Fibroblast of lung (primary cell): ENCODE data around the gene GTF2F2. TPM values are rescaled to one million over a fixed set of nuclear protein-coding genes. Genes with fewer than 3 reads are reported as not detected.
"Not testable (repeated sequence)": the region's sequence is repeated elsewhere in the genome, so short reads cannot be mapped to it uniquely, and the experiment has no call there.

Source experiments
- DNase-seq, 2 donors: peaks; one replicate each; pipeline versions ENCODE4 v3.0.0 to v3.0.0-alpha.2; 2010; ENCODE audit warnings: low read depth in 2 of 2
- H2AFZ ChIP-seq: 2 replicates; pipeline ENCODE4 v1.5.1; 2012; ENCODE audit warnings: low read length, control low read depth, inconsistent platforms
- H3K27ac ChIP-seq: 2 replicates; pipeline ENCODE4 v1.5.1; 2011; ENCODE audit warnings: low read length, control low read depth; ENCODE audit not compliant: insufficient read depth
- H3K27me3 ChIP-seq: 2 replicates; pipeline ENCODE4 v1.5.1; 2011; ENCODE audit warnings: mild to moderate bottlenecking, low read length; ENCODE audit not compliant: control insufficient read depth, insufficient read depth
- H3K36me3 ChIP-seq: 2 replicates; pipeline ENCODE4 v1.5.1; 2011; ENCODE audit warnings: low read length; ENCODE audit not compliant: control insufficient read depth, insufficient read depth
- H3K4me1 ChIP-seq: 2 replicates; pipeline ENCODE4 v1.5.1; 2011; ENCODE audit warnings: low read length; ENCODE audit not compliant: control insufficient read depth, insufficient read depth; ENCODE audit errors: extremely low read depth
- H3K4me2 ChIP-seq: 2 replicates; pipeline ENCODE4 v1.5.1; 2011; ENCODE audit warnings: low read length, control low read depth; ENCODE audit not compliant: insufficient read depth; ENCODE audit errors: extremely low read depth
- H3K4me3 ChIP-seq, 4 experiments: fragments of 200-600 bp in 1 of 4; sonication (generic) in 1 of 4; replicated peaks in 1 of 4; 2 replicates each; pipeline ENCODE4 v1.5.1; 2011 to 2016; ENCODE audit warnings: low read length in 4 of 4, low read depth in 3 of 4, mild to moderate bottlenecking in 3 of 4, control low read depth in 2 of 4, inconsistent platforms in 1 of 4, mixed read lengths in 1 of 4; ENCODE audit not compliant: insufficient read depth in 1 of 4; ENCODE audit errors: control extremely low read depth in 1 of 4
- H3K79me2 ChIP-seq: 2 replicates; pipeline ENCODE4 v1.5.1; 2012; ENCODE audit warnings: mild to moderate bottlenecking, low read length, inconsistent platforms; ENCODE audit not compliant: control insufficient read depth, insufficient read depth
- H3K9ac ChIP-seq: 2 replicates; pipeline ENCODE4 v1.5.1; 2011; ENCODE audit warnings: mild to moderate bottlenecking, low read length, control low read depth; ENCODE audit not compliant: insufficient read depth
- H3K9me3 ChIP-seq: 2 replicates; pipeline ENCODE4 v1.5.1; 2012; ENCODE audit warnings: low read depth, low read length; ENCODE audit not compliant: control insufficient read depth, insufficient read depth
- H4K20me1 ChIP-seq: 2 replicates; pipeline ENCODE4 v1.5.1; 2011; ENCODE audit warnings: low read length; ENCODE audit not compliant: control insufficient read depth, insufficient read depth; ENCODE audit errors: extremely low read depth
- EZH2 ChIP-seq: IDR thresholded peaks from 2 replicates; pipeline ENCODE4 v1.5.1; 2012; ENCODE audit warnings: low read length, control low read depth, mild to moderate bottlenecking; ENCODE audit errors: missing control alignments
- polyA plus RNA-seq, 2 donors: library from polyadenylated mRNA; depleted of rRNA in 1 of 2; stranded (reverse) in 1 of 2; unstranded in 1 of 2; fragments of >200 nt; gene quantifications; 2 replicates each; pipeline ENCODE4 v1.2.1, GENCODE V29; 2011 to 2012; ENCODE audit warnings: missing spikeins in 1 of 2
- total RNA-seq: library from RNA; depleted of rRNA; stranded (reverse); fragments of >200 nt; gene quantifications from 2 replicates; pipeline ENCODE4 v1.2.1, GENCODE V29; 2014
- TF ChIP-seq, protein P1 (sequence below), 2 donors: IDR thresholded peaks in 1 of 2; conservative IDR thresholded peaks in 1 of 2; 1 replicate in 1 of 2; 2 replicates in 1 of 2; pipeline ENCODE4 v1.5.1; 2011 to 2012; ENCODE audit warnings: low read length in 2 of 2, control low read depth in 1 of 2, inconsistent platforms in 1 of 2, low read depth in 1 of 2, mild to moderate bottlenecking in 1 of 2

GTF2F2 gene
- total and polyA plus RNA-seq, 2 donors (not counting 1 experiment from before 2014, with no cell fraction given): 23.4 to 31.7 TPM

DNA sequence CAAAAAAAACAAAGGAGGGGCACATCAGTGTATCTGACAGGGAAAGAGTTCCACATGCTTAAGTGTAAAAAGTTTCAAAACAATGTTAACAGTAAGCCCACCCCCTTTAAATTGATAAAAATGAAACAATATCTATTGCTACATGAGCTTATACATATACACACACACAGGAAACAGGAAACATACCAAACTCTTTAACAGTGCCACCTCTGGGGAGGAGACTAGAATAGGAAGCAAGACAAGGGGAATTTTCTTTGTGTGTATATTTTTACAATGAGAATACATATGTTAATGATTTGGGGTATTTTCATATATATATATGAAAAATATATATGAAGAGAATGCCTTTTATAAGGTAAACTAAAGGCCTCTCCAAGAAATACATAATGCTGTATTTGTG lies 175.9 kb downstream of the GTF2F2 start:
- Histone ChIP-seq H2AFZ (no peak overlapping the region), H3K9me3 (no peaks in the 10 kb centered on the region), H3K9ac (no peak overlapping the region), H3K4me2 (no peak overlapping the region), H3K36me3 (no peaks in the 10 kb centered on the region), H3K27me3 (no peaks in the 10 kb centered on the region), H4K20me1 (no peaks in the 10 kb centered on the region), H3K27ac (no peak overlapping the region), H3K4me3 (no peak overlapping the region), H3K79me2 (no peaks in the 10 kb centered on the region), H3K4me1 (peaks cover 4% of the 10 kb centered on the region)
- no peak for DNase-seq
- no peak for TF ChIP-seq EZH2
- TF ChIP-seq, protein P1, sequence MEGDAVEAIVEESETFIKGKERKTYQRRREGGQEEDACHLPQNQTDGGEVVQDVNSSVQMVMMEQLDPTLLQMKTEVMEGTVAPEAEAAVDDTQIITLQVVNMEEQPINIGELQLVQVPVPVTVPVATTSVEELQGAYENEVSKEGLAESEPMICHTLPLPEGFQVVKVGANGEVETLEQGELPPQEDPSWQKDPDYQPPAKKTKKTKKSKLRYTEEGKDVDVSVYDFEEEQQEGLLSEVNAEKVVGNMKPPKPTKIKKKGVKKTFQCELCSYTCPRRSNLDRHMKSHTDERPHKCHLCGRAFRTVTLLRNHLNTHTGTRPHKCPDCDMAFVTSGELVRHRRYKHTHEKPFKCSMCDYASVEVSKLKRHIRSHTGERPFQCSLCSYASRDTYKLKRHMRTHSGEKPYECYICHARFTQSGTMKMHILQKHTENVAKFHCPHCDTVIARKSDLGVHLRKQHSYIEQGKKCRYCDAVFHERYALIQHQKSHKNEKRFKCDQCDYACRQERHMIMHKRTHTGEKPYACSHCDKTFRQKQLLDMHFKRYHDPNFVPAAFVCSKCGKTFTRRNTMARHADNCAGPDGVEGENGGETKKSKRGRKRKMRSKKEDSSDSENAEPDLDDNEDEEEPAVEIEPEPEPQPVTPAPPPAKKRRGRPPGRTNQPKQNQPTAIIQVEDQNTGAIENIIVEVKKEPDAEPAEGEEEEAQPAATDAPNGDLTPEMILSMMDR (conservative IDR thresholded peaks at IDR 0.05 in 1 of 2, IDR thresholded peaks at IDR 0.05 in 1 of 2; ENCODE audit: low read depth in 1 of 2, low read length in 2 of 2): no peak

DNA sequence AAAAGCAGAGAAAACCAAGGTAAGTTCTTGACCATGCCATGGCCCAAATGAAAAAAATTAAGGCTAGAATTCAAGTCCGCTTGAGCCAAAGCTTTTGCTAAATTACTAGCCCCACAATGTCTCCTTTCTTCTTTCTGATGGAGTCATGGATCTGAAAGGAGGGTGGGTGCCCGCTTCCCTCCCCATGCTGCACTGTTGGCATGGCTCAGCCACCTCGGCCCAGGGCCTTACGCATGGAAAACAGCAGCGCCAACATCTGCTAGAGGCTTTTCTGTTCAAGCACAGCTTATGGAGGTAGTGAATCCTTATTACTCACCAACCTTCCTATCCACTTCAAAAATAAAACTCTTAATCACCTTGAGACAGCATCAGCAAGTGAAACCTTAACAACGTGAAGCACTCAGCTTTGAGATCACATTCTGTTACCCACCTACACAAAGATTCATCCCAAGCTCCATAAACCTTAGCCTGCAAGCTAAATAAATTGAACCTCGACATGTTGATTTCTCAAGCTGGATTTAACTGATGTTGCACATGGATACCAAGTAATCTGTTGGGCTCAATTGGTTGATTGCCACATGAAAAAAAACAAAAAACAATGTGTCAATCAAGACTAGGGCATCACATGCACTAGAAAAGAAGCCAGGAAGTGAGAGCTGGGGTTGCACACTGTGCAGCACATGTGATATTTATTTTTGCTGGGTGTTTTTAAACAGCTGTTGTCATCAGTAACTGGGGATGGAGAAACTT lies 177.3 kb downstream of the GTF2F2 start:
- Histone ChIP-seq H3K36me3 (no peaks in the 10 kb centered on the region), H3K9me3 (no peaks in the 10 kb centered on the region), H3K4me1 (peaks cover 4% of the 10 kb centered on the region), H3K27ac (no peak overlapping the region), H2AFZ (no peak overlapping the region), H3K79me2 (no peaks in the 10 kb centered on the region), H3K4me2 (no peak overlapping the region), H4K20me1 (no peaks in the 10 kb centered on the region), H3K9ac (no peak overlapping the region), H3K27me3 (no peaks in the 10 kb centered on the region), H3K4me3 (no peak overlapping the region)
- DNase-seq: no peak
- no peak for TF ChIP-seq EZH2
- TF ChIP-seq, protein P1 (conservative IDR thresholded peaks at IDR 0.05 in 1 of 2, IDR thresholded peaks at IDR 0.05 in 1 of 2; ENCODE audit: low read depth in 1 of 2, low read length in 2 of 2): no peak

DNA sequence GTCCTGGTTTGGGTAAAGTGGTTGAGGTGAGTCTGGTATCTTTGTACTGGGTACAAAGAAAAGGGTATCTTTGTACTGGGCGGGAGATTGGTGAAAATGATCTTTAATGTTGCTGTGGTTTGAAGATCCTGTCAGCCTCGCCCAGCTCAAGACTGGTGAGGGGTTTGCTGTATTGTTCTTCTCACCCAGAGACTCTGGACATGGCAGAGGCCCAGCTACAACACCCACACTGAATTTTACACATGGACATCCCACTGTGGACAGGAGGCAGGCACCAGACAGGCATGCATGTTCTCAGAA lies 177.8 kb downstream of the GTF2F2 start:
- no peaks in the 10 kb centered on the region for H3K27me3 ChIP-seq
- H3K4me1 ChIP-seq: peaks cover 4% of the 10 kb centered on the region
- no peak overlapping the region for H3K9ac ChIP-seq
- no peak overlapping the region for H2AFZ ChIP-seq
- H3K36me3 ChIP-seq: no peaks in the 10 kb centered on the region
- H3K27ac ChIP-seq: no peak overlapping the region
- no peaks in the 10 kb centered on the region for H3K79me2 ChIP-seq
- no peak overlapping the region for H3K4me3 ChIP-seq
- no peaks in the 10 kb centered on the region for H4K20me1 ChIP-seq
- TF ChIP-seq, protein P1 (conservative IDR thresholded peaks at IDR 0.05 in 1 of 2, IDR thresholded peaks at IDR 0.05 in 1 of 2; ENCODE audit: low read depth in 1 of 2, low read length in 2 of 2): no peak
- TF ChIP-seq EZH2: no peak
- H3K4me2 ChIP-seq: no peak overlapping the region
- DNase-seq: no peak
- H3K9me3 ChIP-seq: no peaks in the 10 kb centered on the region

DNA sequence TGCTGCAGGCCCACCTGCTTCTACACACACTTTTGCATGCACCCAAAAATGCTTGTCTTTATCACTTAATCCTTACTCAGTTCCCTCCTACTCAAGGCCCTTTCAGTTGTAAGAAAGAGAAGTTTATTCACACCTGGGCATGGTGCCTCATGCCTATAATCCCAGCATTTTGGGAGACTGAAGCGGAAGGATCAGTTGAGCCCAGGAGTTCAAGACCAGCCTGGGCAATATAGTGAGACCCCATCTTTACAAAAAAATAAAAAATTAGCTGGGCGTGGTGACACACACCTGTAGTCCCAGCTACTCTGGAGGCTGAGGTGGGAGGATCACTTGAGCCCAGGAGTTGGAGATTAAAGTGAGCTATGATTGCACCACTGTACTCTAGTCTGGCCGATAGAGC lies 178.2 kb downstream of the GTF2F2 start:
- not testable (repeated sequence) for DNase-seq

More for the DNA sequence above, 178.2 kb downstream of the GTF2F2 start:
- not testable (repeated sequence) for H3K36me3 ChIP-seq, H3K79me2 ChIP-seq, H3K4me1 ChIP-seq, H3K9me3 ChIP-seq, H3K27me3 ChIP-seq, H3K4me2 ChIP-seq, H3K27ac ChIP-seq, H3K4me3 ChIP-seq, H3K9ac ChIP-seq, H2AFZ ChIP-seq, H4K20me1 ChIP-seq
